GM12878 (cell line): ENCODE results near the gene NFASC. TPM values are rescaled to one million over a fixed set of nuclear protein-coding genes. Genes with fewer than 3 reads are reported as not detected.

Source experiments
- ATAC-seq: fragments of 200-7000 bp; cut with Tn5 transposase; 3 replicates; pipeline ENCODE4 v1.9.1; 2020; ENCODE audit warnings: mild to moderate bottlenecking, moderate library complexity
- BruUV-seq: library from RNA; stranded (reverse); fragments of 400-500 nt; replicated peaks from 2 replicates; lab custom pipeline; 2021; lab: Mats Ljungman, UMichigan
- CTCF ChIA-PET: fragments of 300-600 bp; sonication (Branson Sonifier 250); formaldehyde crosslinking; extraction: SDS; loops from one replicate; lab custom pipeline; 2021; ENCODE audit warnings: inconsistent platforms; lab: Yijun Ruan, JAX
- POLR2A ChIA-PET: fragments of 350-600 bp; formaldehyde crosslinking; extraction: SDS; loops from one replicate; lab custom pipeline; 2021; ENCODE audit warnings: inconsistent platforms; lab: Charles Lee
- RAD21 ChIA-PET: fragments of 300-600 bp; sonication (Branson Sonifier 250); formaldehyde crosslinking; loops from one replicate; lab custom pipeline; 2023; ENCODE audit warnings: antibody characterized with exemption; ENCODE audit not compliant: unreplicated experiment; lab: Charles Lee
- SMC1A ChIA-PET: fragments of 300-600 bp; sonication (Branson Sonifier 250); formaldehyde crosslinking; loops from one replicate; lab custom pipeline; 2023; ENCODE audit not compliant: unreplicated experiment, uncharacterized antibody; lab: Charles Lee
- DNase-seq: peaks from one replicate; pipeline ENCODE4 v3.0.0-alpha.2; 2011; ENCODE audit warnings: low read depth, low spot score
- FAIRE-seq: peaks from 3 replicates; lab custom pipeline; 2011; peaks lifted over from hg19 to GRCh38; lab: Jason Lieb, UNC
- H2AFZ ChIP-seq: 2 replicates; pipeline ENCODE4 v1.6.0; 2011; ENCODE audit warnings: low read depth, low read length, control low read depth; ENCODE audit not compliant: control insufficient read depth
- H3K27ac ChIP-seq: 2 replicates; pipeline ENCODE4 v1.5.1; 2011; ENCODE audit warnings: control low read depth; ENCODE audit not compliant: control insufficient read depth, insufficient read depth
- H3K27me3 ChIP-seq, 2 experiments: replicated peaks in 1 of 2; 2 replicates each; pipeline versions ENCODE4 v1.6.0 to v1.6.1; 2011; ENCODE audit warnings: low read length in 1 of 2; ENCODE audit not compliant: control insufficient read depth in 2 of 2, insufficient read depth in 2 of 2
- H3K36me3 ChIP-seq, 2 experiments: 2 replicates each; pipeline ENCODE4 v1.5.1; 2011; ENCODE audit warnings: low read length in 1 of 2; ENCODE audit not compliant: control insufficient read depth in 2 of 2, insufficient read depth in 2 of 2
- H3K4me1 ChIP-seq: 2 replicates; pipeline ENCODE4 v1.6.1; 2011; ENCODE audit warnings: mild to moderate bottlenecking, low read length, moderate library complexity, mixed read lengths; ENCODE audit not compliant: control insufficient read depth, insufficient read depth
- H3K4me2 ChIP-seq: 2 replicates; pipeline ENCODE4 v1.6.0; 2011; ENCODE audit warnings: control low read depth; ENCODE audit not compliant: control insufficient read depth, insufficient read depth
- H3K4me3 ChIP-seq: fragments of 200-600 bp; sonication (generic); 2 replicates; pipeline ENCODE4 v1.5.1; 2016
- H3K79me2 ChIP-seq: 2 replicates; pipeline ENCODE4 v1.6.0; 2011; ENCODE audit warnings: low read length; ENCODE audit not compliant: control insufficient read depth, insufficient read depth
- H3K9ac ChIP-seq: 2 replicates; pipeline ENCODE4 v1.8.0; 2011; ENCODE audit warnings: low read length, control low read depth, mixed read lengths; ENCODE audit not compliant: control insufficient read depth, insufficient read depth
- H3K9me3 ChIP-seq: replicated peaks from 3 replicates; pipeline ENCODE4 v1.5.1; 2011; ENCODE audit warnings: mild to moderate bottlenecking, low read length; ENCODE audit not compliant: control insufficient read depth, insufficient read depth
- H4K20me1 ChIP-seq: 2 replicates; pipeline ENCODE4 v1.6.0; 2011; ENCODE audit not compliant: control insufficient read depth, insufficient read depth
- CHD1 ChIP-seq: IDR thresholded peaks from 2 replicates; pipeline ENCODE4 v1.6.1; 2012; ENCODE audit warnings: low read depth, low read length, improper control_type of control experiment
- EED ChIP-seq: sonication (generic); IDR thresholded peaks from 2 replicates; pipeline ENCODE4 v1.6.1; 2016; ENCODE audit warnings: antibody characterized with exemption, low read depth
- KLF5 ChIP-seq: fragments of 450-650 bp; IDR thresholded peaks from 2 replicates; pipeline ENCODE4 v1.6.1; 2014; ENCODE audit warnings: mild to moderate bottlenecking; ENCODE audit not compliant: partially characterized antibody
- NFIC ChIP-seq: IDR thresholded peaks from 2 replicates; pipeline ENCODE4 v1.6.1; 2012; ENCODE audit warnings: low read depth, mild to moderate bottlenecking, inconsistent platforms, low read length, moderate library complexity
- NFYB ChIP-seq: IDR thresholded peaks from 2 replicates; pipeline ENCODE4 v1.6.1; 2011; ENCODE audit warnings: low read depth, mild to moderate bottlenecking, low read length, improper control_type of control experiment, moderate library complexity; ENCODE audit not compliant: insufficient read depth
- RCOR1 ChIP-seq: conservative IDR thresholded peaks from 2 replicates; pipeline ENCODE4 v1.6.1; 2012; ENCODE audit warnings: low read depth, low read length, improper control_type of control experiment
- SIX5 ChIP-seq: IDR thresholded peaks from 2 replicates; pipeline ENCODE4 v1.6.1; 2011; ENCODE audit warnings: mild to moderate bottlenecking, low read depth, low read length, moderate library complexity; ENCODE audit not compliant: severe bottlenecking
- SMARCA5 ChIP-seq: fragments of 450-650 bp; IDR thresholded peaks from 2 replicates; pipeline ENCODE4 v1.6.1; 2017; ENCODE audit warnings: mild to moderate bottlenecking
- TARDBP ChIP-seq: IDR thresholded peaks from 2 replicates; pipeline ENCODE4 v1.6.1; 2016; ENCODE audit warnings: borderline replicate concordance
- TBL1XR1 ChIP-seq: IDR thresholded peaks from 2 replicates; pipeline ENCODE4 v1.6.1; 2012; ENCODE audit warnings: low read depth, low read length, improper control_type of control experiment
- WRNIP1 ChIP-seq: IDR thresholded peaks from 2 replicates; pipeline ENCODE4 v1.6.1; 2011; ENCODE audit warnings: low read depth, low read length, improper control_type of control experiment, borderline replicate concordance
- ZNF622 ChIP-seq: fragments of 450-650 bp; IDR thresholded peaks from 2 replicates; pipeline ENCODE4 v1.6.1; 2017; ENCODE audit warnings: mild to moderate bottlenecking, inconsistent platforms
- WGBS: methylation state at CpG from one replicate; pipeline ENCODE4 v1.1.6; 2016; ENCODE audit warnings: low lambda C conversion rate; ENCODE audit not compliant: insufficient replicate concordance, insufficient coverage; ENCODE audit errors: missing lambda C conversion rate; 5-methylcytosine and 5-hydroxymethylcytosine counted together
- in situ Hi-C: fragments of 300-500 bp; cut with MboI; formaldehyde crosslinking; loops from 9 replicates; pipeline ENCODE4 v1.14.3; 2018; ENCODE audit warnings: mixed read lengths
- intact Hi-C: fragments of 100-400 bp; cut with micrococcal nuclease; formaldehyde crosslinking; loops from one replicate; pipeline ENCODE4 v1.14.2; 2022; ENCODE audit not compliant: unreplicated experiment
- polyA plus RNA-seq, 11 experiments: library from polyadenylated mRNA; depleted of rRNA in 4 of 11; unstranded in 6 of 11; stranded (reverse) in 5 of 11; fragments of >200 nt; fragmentation: Nextera tagmentation in 4 of 11; fragmentation: Illumina TruSeq in 1 of 11; extraction: Ambion mirVana in 4 of 11; extraction: Trizol in 1 of 11; gene quantifications; 1 replicate in 1 of 11; 2 replicates in 10 of 11; pipeline versions ENCODE4 v1.2.1 to v1.2.3, GENCODE V29; 2011 to 2016; ENCODE audit warnings: inconsistent platforms in 2 of 11, missing spikeins in 2 of 11, low read depth in 1 of 11
- total RNA-seq, 4 experiments: library from RNA; depleted of rRNA in 3 of 4; stranded (reverse); fragments of >200 nt in 3 of 4; fragmentation: Illumina TruSeq in 1 of 4; extraction: Trizol in 1 of 4; gene quantifications; 2 replicates each; pipeline versions ENCODE4 v1.2.1 to v1.2.3, GENCODE V29; 2013 to 2021
- TF ChIP-seq, protein P1 (sequence below): fragments of 450-650 bp; IDR thresholded peaks from 2 replicates; pipeline ENCODE4 v1.6.1; 2018; ENCODE audit warnings: borderline replicate concordance, mild to moderate bottlenecking; ENCODE audit not compliant: partially characterized antibody
- TF ChIP-seq, protein P2 (sequence below): fragments of 450-650 bp; IDR thresholded peaks from 2 replicates; pipeline ENCODE4 v1.6.1; 2017; ENCODE audit warnings: mild to moderate bottlenecking, moderate library complexity
- TF ChIP-seq, protein P3 (sequence below): fragments of 450-650 bp; IDR thresholded peaks from 2 replicates; pipeline ENCODE4 v1.6.1; 2017; ENCODE audit warnings: borderline replicate concordance

The NFASC gene
- total and polyA plus RNA-seq, 10 of the 15 experiments (the other 5 are each of a cell fraction or from before 2014, with no cell fraction given), result 0.04 to 0.31 (median 0.12) TPM; not detected in 4

DNA sequence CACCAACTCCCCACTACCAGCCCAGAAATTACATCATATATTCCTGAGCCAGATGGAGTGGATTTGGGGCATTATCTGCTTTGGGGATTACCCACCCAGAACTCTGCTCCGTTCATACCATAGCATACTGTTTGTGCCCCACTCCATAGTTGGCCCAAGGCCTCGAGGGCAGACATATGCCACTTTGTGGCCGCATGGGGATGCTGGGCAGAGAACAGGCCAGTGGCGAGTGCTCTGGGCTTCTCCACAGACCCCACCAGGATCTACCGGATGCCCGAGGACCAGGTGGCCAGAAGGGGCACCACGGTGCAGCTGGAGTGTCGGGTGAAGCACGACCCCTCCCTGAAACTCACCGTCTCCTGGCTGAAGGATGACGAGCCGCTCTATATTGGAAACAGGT is 104.4 kb downstream of the NFASC start:
- POLR2A ChIA-PET, result interaction anchor here (1.2 kb wide), 1 partner anchor 87 kb away, joined by 3 read pairs; no protein-coding TSS in a partner anchor
- intact Hi-C loops, result loop anchor here (1.0 to 10.0 kb wide), 2 partner anchors 281 to 360 kb away; no protein-coding TSS in a partner anchor
- H3K4me1 ChIP-seq, result peaks cover 6% of the 10 kb centered on the region
- TF ChIP-seq RCOR1, result no peak
- TF ChIP-seq SMARCA5, result no peak
- TF ChIP-seq, protein P1, sequence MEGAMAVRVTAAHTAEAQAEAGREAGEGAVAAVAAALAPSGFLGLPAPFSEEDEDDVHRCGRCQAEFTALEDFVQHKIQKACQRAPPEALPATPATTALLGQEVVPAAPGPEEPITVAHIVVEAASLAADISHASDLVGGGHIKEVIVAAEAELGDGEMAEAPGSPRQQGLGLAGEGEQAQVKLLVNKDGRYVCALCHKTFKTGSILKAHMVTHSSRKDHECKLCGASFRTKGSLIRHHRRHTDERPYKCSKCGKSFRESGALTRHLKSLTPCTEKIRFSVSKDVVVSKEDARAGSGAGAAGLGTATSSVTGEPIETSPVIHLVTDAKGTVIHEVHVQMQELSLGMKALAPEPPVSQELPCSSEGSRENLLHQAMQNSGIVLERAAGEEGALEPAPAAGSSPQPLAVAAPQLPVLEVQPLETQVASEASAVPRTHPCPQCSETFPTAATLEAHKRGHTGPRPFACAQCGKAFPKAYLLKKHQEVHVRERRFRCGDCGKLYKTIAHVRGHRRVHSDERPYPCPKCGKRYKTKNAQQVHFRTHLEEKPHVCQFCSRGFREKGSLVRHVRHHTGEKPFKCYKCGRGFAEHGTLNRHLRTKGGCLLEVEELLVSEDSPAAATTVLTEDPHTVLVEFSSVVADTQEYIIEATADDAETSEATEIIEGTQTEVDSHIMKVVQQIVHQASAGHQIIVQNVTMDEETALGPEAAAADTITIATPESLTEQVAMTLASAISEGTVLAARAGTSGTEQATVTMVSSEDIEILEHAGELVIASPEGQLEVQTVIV, result no peak
- no peak for TF ChIP-seq CHD1
- no peak for TF ChIP-seq SIX5
- no peak for TF ChIP-seq KLF5
- no peak for TF ChIP-seq TARDBP
- no peak for TF ChIP-seq EED
- no peak for TF ChIP-seq ZNF622
- TF ChIP-seq WRNIP1, result no peak
- TF ChIP-seq, protein P2, sequence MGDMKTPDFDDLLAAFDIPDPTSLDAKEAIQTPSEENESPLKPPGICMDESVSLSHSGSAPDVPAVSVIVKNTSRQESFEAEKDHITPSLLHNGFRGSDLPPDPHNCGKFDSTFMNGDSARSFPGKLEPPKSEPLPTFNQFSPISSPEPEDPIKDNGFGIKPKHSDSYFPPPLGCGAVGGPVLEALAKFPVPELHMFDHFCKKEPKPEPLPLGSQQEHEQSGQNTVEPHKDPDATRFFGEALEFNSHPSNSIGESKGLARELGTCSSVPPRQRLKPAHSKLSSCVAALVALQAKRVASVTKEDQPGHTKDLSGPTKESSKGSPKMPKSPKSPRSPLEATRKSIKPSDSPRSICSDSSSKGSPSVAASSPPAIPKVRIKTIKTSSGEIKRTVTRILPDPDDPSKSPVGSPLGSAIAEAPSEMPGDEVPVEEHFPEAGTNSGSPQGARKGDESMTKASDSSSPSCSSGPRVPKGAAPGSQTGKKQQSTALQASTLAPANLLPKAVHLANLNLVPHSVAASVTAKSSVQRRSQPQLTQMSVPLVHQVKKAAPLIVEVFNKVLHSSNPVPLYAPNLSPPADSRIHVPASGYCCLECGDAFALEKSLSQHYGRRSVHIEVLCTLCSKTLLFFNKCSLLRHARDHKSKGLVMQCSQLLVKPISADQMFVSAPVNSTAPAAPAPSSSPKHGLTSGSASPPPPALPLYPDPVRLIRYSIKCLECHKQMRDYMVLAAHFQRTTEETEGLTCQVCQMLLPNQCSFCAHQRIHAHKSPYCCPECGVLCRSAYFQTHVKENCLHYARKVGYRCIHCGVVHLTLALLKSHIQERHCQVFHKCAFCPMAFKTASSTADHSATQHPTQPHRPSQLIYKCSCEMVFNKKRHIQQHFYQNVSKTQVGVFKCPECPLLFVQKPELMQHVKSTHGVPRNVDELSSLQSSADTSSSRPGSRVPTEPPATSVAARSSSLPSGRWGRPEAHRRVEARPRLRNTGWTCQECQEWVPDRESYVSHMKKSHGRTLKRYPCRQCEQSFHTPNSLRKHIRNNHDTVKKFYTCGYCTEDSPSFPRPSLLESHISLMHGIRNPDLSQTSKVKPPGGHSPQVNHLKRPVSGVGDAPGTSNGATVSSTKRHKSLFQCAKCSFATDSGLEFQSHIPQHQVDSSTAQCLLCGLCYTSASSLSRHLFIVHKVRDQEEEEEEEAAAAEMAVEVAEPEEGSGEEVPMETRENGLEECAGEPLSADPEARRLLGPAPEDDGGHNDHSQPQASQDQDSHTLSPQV, result no peak
- TF ChIP-seq, protein P3, sequence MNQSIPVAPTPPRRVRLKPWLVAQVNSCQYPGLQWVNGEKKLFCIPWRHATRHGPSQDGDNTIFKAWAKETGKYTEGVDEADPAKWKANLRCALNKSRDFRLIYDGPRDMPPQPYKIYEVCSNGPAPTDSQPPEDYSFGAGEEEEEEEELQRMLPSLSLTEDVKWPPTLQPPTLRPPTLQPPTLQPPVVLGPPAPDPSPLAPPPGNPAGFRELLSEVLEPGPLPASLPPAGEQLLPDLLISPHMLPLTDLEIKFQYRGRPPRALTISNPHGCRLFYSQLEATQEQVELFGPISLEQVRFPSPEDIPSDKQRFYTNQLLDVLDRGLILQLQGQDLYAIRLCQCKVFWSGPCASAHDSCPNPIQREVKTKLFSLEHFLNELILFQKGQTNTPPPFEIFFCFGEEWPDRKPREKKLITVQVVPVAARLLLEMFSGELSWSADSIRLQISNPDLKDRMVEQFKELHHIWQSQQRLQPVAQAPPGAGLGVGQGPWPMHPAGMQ, result no peak
- TF ChIP-seq TBL1XR1, result no peak
- TF ChIP-seq NFYB, result no peak
- no peak for TF ChIP-seq NFIC
- TF ChIP-seq, all 136 proteins: peak for 0
- Histone ChIP-seq H3K79me2 (no peaks in the 10 kb centered on the region), H3K36me3 (no peaks in the 10 kb centered on the region), H3K27ac (no peak overlapping the region), H3K4me3 (no peak overlapping the region), H3K9me3 (no peaks in the 10 kb centered on the region), H3K9ac (no peak overlapping the region), H3K4me2 (no peak overlapping the region), H3K27me3 (peaks cover 0 to 5% of the 10 kb centered on the region in 2 experiments; a peak in 3 of 4 replicates), H4K20me1 (no peaks in the 10 kb centered on the region), H2AFZ (no peak overlapping the region)
- ChIA-PET SMC1A (interaction anchor here (2.7 to 3.0 kb wide), 2 partner anchors 87 to 166 kb away, joined by 12 to 35 read pairs; no protein-coding TSS in a partner anchor), CTCF (interaction anchor here (1.2 to 6.9 kb wide), 8 partner anchors 9 to 296 kb away, joined by 4 to 119 read pairs (median 13); no protein-coding TSS in a partner anchor), RAD21 (interaction anchor here (3.0 to 3.4 kb wide), 2 partner anchors 87 to 280 kb away, joined by 24 to 47 read pairs; no protein-coding TSS in a partner anchor)
- FAIRE-seq (no peak), DNase-seq (no peak), ATAC-seq (no peak)
- BruUV-seq, result no TSS peak
- in situ Hi-C loops, result loop anchor here (5.0 kb wide), 3 partner anchors 87 to 282 kb away; no protein-coding TSS in a partner anchor
- WGBS, result 18% methylated on average over 12 of the region's 12 CpGs
